ENCODE measurements around the gene DOC2B.

Gene DOC2B

GRCh38 chr17:181245-182049 is at the start of gene DOC2B:
TSS of gene DOC2B (minus strand) at chr17:181650. CDS start at chr17:181479, 171 bp downstream.
- TF ChIP-seq CTCF (IDR thresholded peaks at IDR 0.05; ENCODE audit: low read depth, low read length), result no peak
- in situ Hi-C loops (cut with HindIII; ENCODE audit: low sequenced_read_pairs), result no loop called here
- no peak within 1 kb of the TSS for H3K4me3 ChIP-seq (ENCODE audit: low read depth, low read length)
- DNase-seq (ENCODE audit: low read depth, low spot score), result no peak

DNA sequence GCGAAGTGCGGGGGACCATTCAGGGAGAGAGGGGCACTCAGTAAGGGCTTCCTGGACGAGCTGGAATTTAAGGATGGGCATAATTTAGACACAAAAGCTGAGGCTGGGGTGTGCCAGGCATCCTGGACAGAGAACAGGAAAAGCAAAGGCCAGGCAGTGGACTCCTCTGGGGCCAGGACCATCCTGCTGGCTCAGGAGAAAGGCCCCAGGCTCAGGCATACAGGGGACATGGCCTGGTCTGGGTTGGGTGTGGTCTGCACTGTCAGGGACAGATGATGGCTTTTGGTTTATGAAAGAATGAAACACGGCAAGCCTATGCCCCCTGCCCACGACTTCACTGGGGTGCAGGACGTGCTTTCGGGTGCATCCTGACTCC is 48.9 kb upstream of the DOC2B start:
- H3K4me3 ChIP-seq (ENCODE audit: low read depth, low read length), result no peak overlapping the region
- DNase-seq (ENCODE audit: low read depth, low spot score), result no peak
- in situ Hi-C loops (cut with HindIII; ENCODE audit: low sequenced_read_pairs), result no loop called here
- TF ChIP-seq CTCF (IDR thresholded peaks at IDR 0.05; ENCODE audit: low read depth, low read length), result no peak

GRCh38 chr17:229709-230394 is 48.4 kb upstream of the DOC2B start:
- no peak overlapping the region for H3K4me3 ChIP-seq (ENCODE audit: low read depth, low read length)
- in situ Hi-C loops (cut with HindIII; ENCODE audit: low sequenced_read_pairs), result no loop called here
- no peak for DNase-seq (ENCODE audit: low read depth, low spot score)
- no peak for TF ChIP-seq CTCF (IDR thresholded peaks at IDR 0.05; ENCODE audit: low read depth, low read length)

GRCh38 chr17:228951-229708 is 47.7 kb upstream of the DOC2B start:
- in situ Hi-C loops (cut with HindIII; ENCODE audit: low sequenced_read_pairs), result no loop called here
- no peak overlapping the region for H3K4me3 ChIP-seq (ENCODE audit: low read depth, low read length)
- no peak for TF ChIP-seq CTCF (IDR thresholded peaks at IDR 0.05; ENCODE audit: low read depth, low read length)
- DNase-seq (ENCODE audit: low read depth, low spot score), result peak; percentile 11

DNA sequence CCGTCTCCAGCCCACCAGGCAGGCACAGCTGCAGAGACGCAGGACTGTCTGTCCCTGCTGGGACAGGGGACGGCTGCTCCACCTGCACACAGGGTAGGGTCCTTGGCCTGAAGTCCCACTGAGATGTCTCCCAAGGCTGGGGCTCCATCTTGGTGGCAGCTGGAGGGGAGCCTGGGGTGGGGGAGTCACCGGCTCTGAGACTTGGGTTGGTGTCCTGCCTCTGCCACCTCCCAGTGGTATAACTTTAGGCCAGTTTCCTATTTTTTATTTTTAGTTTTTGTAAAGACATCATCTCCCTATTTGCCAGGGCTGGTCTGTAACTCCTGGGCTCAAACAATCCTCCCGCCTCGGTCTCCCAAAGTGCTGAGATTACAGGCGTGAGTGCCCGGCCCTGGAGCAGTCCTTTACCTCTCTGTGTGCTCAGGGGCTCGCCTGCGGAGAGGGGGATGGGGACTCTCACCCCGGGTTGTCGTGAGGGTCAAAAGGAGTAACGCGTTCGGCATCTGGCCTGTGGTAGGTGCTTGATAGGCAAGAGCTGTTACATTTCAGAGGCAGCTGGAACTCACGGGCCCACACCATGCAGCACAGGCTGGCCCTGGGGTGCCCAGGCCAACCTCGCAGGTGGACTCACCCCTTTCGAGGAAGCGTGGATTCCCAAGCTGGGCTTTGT is 46.6 kb upstream of the DOC2B start:
- H3K4me3 ChIP-seq (ENCODE audit: low read depth, low read length), result no peak overlapping the region
- in situ Hi-C loops (cut with HindIII; ENCODE audit: low sequenced_read_pairs), result no loop called here
- no peak for DNase-seq (ENCODE audit: low read depth, low spot score)
- no peak for TF ChIP-seq CTCF (IDR thresholded peaks at IDR 0.05; ENCODE audit: low read depth, low read length)

Data from astrocyte of the spinal cord (primary cell).